ENCODE results near the gene LIAS.
A peak's percentile ranks its signal among the peaks of the same experiment; 100 is the strongest.

DNA sequence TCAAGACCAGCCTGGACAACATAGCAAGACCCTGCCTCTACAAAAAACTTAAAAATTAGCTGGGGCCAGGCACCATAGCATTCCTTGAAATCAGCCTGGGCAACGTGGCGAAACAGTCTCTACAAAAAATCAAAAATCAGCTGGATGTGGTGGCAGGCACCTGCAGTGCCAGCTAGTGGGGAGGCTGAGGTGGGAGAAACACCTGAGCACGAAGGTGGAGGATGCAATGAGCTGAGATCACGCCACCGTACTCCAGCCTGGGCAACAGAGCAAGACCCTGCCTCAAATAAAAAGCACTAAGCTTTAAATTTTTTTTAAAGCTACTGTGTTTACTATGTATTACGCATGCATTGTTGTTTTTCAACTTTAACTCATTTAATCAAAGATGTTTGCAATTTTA lies 3.4 kb upstream of the LIAS start:
- TF ChIP-seq POLR2AphosphoS5 (IDR thresholded peaks at IDR 0.05; ENCODE audit: low read depth, low read length) (peak; percentile 50; the same call in 1 of the 2 replicates), TAF1 (IDR thresholded peaks at IDR 0.05; ENCODE audit: borderline replicate concordance, low read depth, low read length) (no peak)

Data from GM12892 (cell line).